HG03066 (cell line): Measurements from ENCODE around the gene INTS14.
"Not testable (repeated sequence)": the region's sequence is repeated elsewhere in the genome, so short reads cannot be mapped to it uniquely, and the experiment has no call there.

Experiments
- ATAC-seq: cut with Tn5 transposase; IDR thresholded peaks from one replicate; pipeline ENCODE4 v1.9.1; 2021; ENCODE audit warnings: low read depth; ENCODE audit not compliant: unreplicated experiment

Gene INTS14

GRCh38 chr15:65583701-65584100 is 27.2 kb downstream of the INTS14 start:
- ATAC-seq: no peak

GRCh38 chr15:65580287-65580686 is 30.6 kb downstream of the INTS14 start:
- no peak for ATAC-seq

DNA sequence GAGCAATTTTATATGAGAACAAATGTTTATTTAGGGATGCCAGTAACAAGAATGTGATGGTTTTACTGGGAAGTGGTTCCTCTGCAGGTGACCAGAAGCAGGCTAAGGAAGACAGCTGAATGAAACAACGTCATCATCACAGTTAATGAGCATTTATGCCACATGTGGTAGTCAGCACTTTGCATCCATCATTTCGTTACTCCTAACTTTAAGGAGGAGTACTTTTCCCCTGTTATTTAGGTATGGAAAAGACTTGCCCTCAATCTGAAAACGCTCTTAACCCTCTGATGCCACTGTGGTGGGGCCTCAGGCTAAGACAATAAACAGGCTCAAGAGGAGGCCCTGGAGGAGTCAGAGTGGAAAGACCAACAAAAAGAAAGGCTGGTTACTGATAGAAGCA is 31.2 kb downstream of the INTS14 start:
- no peak for ATAC-seq

DNA sequence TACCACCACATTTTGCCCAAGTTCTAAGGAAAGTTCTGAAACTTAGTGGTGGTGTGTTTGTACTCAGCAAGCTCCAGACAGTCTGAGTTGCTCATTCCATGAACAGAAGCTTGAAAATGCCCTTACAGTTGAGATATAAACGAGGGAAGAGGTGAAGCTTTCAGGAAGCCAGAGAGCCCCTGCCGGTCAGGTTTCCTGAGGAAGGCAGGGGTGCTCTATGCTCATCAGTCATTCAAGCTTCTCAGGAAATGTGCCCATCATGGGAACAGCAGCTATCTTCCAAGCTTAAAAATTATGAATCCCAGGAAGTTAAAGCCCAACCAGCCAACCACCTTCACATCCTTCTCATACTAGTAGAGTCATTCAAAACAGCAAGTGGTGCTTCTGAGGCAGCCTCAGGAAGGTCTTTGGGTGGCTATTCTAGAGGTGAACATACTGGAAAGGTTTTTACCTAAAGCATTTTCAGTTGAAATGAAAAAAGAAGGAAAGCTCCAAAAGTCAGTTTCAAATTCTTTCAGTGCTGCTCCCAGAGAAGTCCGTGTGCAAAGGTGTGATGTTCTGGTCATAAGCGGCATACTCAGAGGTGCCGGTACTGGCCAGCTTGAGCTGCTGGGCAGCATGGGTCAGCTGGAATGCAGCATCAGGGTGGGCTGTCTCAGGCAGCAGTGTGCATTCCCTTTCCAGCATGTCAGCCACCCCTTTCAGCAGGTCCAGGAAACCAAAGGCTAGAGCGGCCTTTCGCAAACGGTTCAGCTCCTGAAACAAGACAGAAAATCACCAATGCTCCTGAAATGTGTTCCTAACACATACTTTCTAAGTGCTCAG is 31.8 kb downstream of the INTS14 start:
- no peak for ATAC-seq

DNA sequence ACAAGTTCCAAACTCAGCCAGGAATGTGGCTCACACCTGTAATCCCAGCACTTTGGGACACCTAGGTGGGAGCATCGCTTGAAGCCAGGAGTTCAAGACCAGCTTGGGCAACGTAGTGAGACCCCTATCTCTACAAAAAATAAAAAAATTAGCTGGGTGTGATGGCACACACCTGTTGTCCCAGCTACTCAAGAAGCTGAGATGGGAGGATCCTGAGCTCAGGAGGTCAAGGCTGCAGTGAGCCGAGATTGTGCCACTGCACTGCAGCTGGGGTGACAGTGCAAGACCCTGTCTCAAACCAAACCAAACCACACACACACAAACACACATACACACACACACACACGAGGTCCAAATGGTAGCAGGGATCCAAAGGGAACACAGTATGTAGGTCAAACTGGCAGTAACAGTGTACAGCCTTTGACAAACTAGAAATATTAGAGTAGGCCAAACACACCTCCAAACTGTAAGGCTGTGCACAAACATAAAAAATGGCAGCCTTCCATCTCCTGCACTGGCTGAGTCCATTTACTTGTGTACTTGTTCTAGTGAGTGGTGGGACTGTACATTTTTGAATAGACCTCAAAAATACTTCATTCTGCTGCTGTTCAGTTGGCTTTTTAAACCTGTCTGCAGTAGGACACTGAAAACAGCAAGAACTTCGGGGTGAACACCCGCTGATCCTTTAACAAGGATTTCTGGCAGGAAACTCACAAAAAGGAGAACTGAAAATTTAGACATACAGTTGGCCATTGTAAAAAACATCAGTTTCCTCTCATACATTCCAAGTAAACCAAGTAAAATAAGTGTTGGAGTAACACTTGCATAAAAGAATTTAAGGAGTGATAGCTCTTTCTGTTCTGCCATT is 33.6 kb downstream of the INTS14 start:
- no peak for ATAC-seq

- ATAC-seq: no peak
Measured at GRCh38 chr15:65576664-65577063, 34.3 kb downstream of the INTS14 start.

GRCh38 chr15:65571971-65572370 is 39.0 kb downstream of the INTS14 start:
- no peak for ATAC-seq

- no peak for ATAC-seq
Measured at GRCh38 chr15:65569728-65570127, 41.2 kb downstream of the INTS14 start.

DNA sequence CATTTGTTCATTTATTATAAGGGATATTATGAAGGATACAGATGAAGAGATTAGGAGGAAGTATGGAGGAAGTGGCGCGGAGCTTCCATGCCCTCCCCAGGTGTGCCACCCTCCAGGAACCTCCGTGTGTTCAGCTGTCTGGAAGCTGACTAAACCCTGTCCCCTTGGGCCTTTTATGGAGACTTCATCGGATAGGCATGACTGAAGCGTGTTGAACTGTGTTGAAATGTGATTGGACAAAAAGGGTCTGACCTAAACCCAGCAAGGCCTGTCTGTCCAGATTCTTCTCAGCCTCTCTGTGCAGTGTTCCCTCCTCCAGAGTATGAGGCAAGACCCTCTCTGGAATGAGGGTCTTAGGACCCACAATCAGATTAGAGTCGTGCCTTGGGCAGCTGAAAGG is 49.0 kb downstream of the INTS14 start:
- ATAC-seq: no peak

DNA sequence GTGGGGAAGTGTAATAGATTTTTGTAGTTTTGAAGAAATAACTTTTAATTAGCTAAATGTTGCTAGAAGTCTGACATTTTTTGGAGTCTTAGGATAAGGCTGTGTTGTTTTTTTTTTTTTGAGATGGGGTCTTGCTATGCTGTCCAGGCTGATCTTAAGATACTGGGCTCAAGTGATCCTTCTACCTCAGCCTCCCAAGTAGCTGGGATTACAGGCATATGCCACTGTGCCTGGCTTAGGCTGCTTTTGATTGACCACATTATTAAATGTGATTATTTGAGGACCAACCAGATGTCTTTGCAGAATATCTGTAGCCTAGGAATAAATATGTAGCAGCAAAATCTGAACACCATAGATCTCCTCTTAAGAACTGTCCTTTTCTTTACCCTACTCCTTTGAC is 51.0 kb downstream of the INTS14 start:
- ATAC-seq: no peak

DNA sequence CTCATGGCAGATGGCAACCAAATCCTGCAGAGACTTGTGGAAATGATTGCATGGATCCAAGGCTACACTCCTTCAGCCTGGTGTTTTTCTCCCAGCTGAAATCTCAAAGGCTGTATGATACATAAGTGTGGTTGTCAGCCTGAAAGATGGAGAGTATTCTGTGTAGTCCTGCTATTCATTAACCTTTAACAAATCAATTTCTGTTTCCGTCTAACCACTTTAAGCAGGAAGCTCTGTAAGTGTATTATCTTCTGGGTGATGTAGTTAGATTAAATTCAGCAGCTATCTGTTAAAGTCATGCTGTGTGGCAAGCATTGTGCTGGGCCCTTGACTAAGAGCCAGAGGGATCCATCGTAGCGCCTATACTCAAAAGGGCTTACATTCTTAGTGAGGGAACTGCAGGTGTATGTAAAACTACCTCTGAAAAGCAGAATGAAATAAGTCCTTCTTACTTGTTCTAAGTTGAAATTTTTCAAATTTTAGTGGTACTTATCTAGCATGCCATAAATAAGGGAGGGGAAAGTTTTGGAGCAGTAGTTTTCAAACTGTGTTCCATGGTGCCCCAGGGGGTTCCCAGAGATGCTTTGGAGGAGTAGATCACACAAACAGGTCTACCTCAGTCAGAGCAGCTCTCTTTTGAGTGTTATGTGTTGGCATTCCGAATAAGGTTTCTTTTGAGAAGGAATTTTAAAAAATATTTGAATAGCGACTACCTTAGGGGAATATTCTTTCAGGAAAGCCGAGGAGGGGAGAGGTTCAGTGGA is 51.8 kb downstream of the INTS14 start:
- ATAC-seq: no peak

- ATAC-seq: no peak
Measured at GRCh38 chr15:65558336-65558735, 52.6 kb downstream of the INTS14 start.

GRCh38 chr15:65556622-65557021 is 54.3 kb downstream of the INTS14 start:
- ATAC-seq: no peak

GRCh38 chr15:65553691-65554090 is 57.2 kb downstream of the INTS14 start:
- ATAC-seq: no peak

DNA sequence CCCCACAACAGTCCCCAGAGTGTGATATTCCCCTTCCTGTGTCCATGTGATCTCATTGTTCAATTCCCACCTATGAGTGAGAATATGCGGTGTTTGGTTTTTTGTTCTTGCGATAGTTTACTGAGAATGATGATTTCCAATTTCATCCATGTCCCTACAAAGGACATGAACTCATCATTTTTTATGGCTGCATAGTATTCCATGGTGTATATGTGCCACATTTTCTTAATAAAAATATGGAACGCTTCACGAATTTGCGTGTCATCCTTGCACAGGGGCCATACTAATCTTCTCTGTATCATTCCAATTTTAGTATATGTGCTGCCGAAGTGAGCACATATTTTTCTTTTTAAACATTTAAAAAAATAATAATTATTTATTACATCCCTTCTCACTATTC is 58.1 kb downstream of the INTS14 start:
- not testable (repeated sequence) for ATAC-seq

DNA sequence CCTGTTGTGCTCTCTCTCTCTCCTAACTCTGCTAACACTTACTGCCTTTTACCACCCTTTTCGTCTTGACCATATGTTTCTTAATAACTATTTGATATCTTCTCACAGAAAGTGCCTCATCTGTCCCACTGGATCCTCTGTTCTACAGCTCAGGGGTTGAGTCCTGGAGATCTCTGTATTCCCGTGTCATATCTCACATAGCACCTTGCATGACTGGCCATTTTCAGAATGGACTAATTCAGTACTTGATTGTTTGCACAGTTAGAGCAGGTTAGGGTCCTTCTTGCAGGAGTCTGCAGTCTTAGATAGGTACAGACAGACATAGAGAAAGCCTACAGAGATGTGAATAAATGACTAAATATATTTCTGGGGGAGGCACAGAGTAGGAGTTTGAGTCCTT is 59.7 kb downstream of the INTS14 start:
- no peak for ATAC-seq

DNA sequence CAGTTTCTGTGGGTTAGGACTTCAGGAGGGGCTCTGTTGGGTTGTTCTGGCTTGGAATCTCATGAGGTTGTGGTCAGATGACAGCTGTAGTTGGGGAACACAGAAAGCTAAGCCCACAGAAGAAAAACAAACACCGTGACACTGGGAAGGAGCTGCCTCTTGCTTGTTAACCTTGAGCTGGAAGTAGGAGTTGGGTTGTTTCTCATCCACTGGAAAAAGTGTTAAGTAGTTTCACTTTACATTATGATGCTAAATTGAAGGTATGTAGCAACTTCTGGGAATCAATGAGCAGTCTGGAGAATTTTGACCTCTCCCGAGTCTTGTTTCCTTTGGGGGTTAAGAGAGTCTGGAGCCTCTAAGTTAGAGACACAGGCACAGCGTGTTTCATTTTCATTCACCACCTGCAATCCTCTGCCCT is 60.2 kb downstream of the INTS14 start:
- ATAC-seq: no peak

- ATAC-seq: not testable (repeated sequence)
Measured at GRCh38 chr15:65549288-65549687, 61.6 kb downstream of the INTS14 start.

- no peak for ATAC-seq
Measured at GRCh38 chr15:65547841-65548240, 63.1 kb downstream of the INTS14 start.

GRCh38 chr15:65541231-65541820 is 69.6 kb downstream of the INTS14 start:
- no peak for ATAC-seq

DNA sequence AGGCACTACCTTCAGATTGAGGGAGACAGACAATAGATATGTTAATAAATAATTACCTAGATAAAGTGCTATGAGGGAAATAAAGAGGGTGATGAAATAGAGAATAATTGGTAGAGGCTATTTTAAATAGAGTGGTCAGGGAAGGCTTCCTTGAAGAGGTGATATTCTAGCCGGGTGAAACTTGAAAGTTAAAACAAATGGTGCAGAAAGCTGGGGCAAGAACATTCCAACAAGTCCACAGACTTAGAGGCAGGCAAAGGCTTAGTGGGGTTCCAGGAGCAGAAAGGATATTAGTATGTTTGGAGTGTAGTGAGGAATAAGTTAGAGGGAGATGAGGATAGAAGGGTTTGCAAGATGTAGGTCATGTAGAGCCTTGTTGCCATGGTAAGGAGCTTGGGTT is 70.6 kb downstream of the INTS14 start:
- no peak for ATAC-seq
